Subcutaneous abdominal adipose tissue (tissue), 5 donors: ENCODE data around the gene LGALS1.

Experiments
- H3K27ac ChIP-seq: one replicate; pipeline ENCODE4 v1.7.0; 2013; ENCODE audit warnings: low read depth, mild to moderate bottlenecking, inconsistent platforms, low read length, moderate library complexity
- H3K27me3 ChIP-seq, 5 donors: one replicate each; pipeline ENCODE4 v1.7.0; 2013; ENCODE audit warnings: low read length in 5 of 5, inconsistent platforms in 1 of 5; ENCODE audit not compliant: control insufficient read depth in 5 of 5, insufficient read depth in 4 of 5
- H3K36me3 ChIP-seq, 5 donors: one replicate each; pipeline ENCODE4 v1.7.0; 2013; ENCODE audit warnings: low read length in 5 of 5; ENCODE audit not compliant: control insufficient read depth in 5 of 5, insufficient read depth in 5 of 5
- H3K4me1 ChIP-seq, 5 donors: one replicate each; pipeline ENCODE4 v1.7.0; 2013; ENCODE audit warnings: low read length in 5 of 5, mild to moderate bottlenecking in 3 of 5, moderate library complexity in 1 of 5; ENCODE audit not compliant: control insufficient read depth in 5 of 5, insufficient read depth in 5 of 5
- H3K4me3 ChIP-seq, 5 donors: one replicate each; pipeline ENCODE4 v1.7.0; 2013; ENCODE audit warnings: low read length in 5 of 5, low read depth in 1 of 5
- H3K9ac ChIP-seq, 5 donors: one replicate each; pipeline ENCODE4 v1.7.0; 2013; ENCODE audit warnings: low read length in 5 of 5, mild to moderate bottlenecking in 4 of 5, moderate library complexity in 3 of 5
- H3K9me3 ChIP-seq, 5 donors: one replicate each; pipeline ENCODE4 v1.7.0; 2013; ENCODE audit warnings: low read length in 5 of 5; ENCODE audit not compliant: control insufficient read depth in 5 of 5
- donor health status: healthy.
- donor health status: healthy.
- donor health status: healthy.
- donor health status: healthy.
- donor health status: healthy.

The LGALS1 gene

GRCh38 chr22:37660709-37661045 is 14.8 kb upstream of the LGALS1 start:
- H3K4me3 ChIP-seq, result peak overlapping the region in 1 of 5 donors; percentile 25
- H3K36me3 ChIP-seq, result peaks cover 0 to 5% (median 3%) of the 10 kb centered on the region in 5 donors
- peaks cover 7 to 71% (median 68%) of the 10 kb centered on the region in 5 donors for H3K4me1 ChIP-seq
- H3K9ac ChIP-seq, result peak overlapping the region in 2 of 5 donors; percentile 6 to 56
- peak overlapping the region; percentile 77 for H3K27ac ChIP-seq
- no peaks in the 10 kb centered on the region for H3K27me3 ChIP-seq
- H3K9me3 ChIP-seq, result no peaks in the 10 kb centered on the region

GRCh38 chr22:37661160-37661924 is 14.1 kb upstream of the LGALS1 start:
- Histone ChIP-seq H3K36me3 (peaks cover 0 to 12% (median 10%) of the 10 kb centered on the region in 5 donors), H3K27me3 (no peaks in the 10 kb centered on the region), H3K4me1 (peaks cover 7 to 72% (median 62%) of the 10 kb centered on the region in 5 donors), H3K4me3 (peak overlapping the region in 2 of 5 donors; percentile 18 to 25), H3K27ac (peak overlapping the region; percentile 77), H3K9me3 (no peaks in the 10 kb centered on the region), H3K9ac (peak overlapping the region in 3 of 5 donors; percentile 6 to 56 (median 25))

- H3K4me1 ChIP-seq, result peaks cover 7 to 72% (median 60%) of the 10 kb centered on the region in 5 donors
- peak overlapping the region; percentile 77 for H3K27ac ChIP-seq
- no peaks in the 10 kb centered on the region for H3K27me3 ChIP-seq
- no peaks in the 10 kb centered on the region for H3K9me3 ChIP-seq
- peak overlapping the region in 1 of 5 donors; percentile 21 for H3K9ac ChIP-seq
- H3K36me3 ChIP-seq, result peaks cover 0 to 16% (median 13%) of the 10 kb centered on the region in 5 donors
- no peak overlapping the region for H3K4me3 ChIP-seq
Observed at GRCh38 chr22:37662039-37662438, 13.4 kb upstream of the LGALS1 start.

GRCh38 chr22:37663521-37664140 is 11.8 kb upstream of the LGALS1 start:
- Histone ChIP-seq H3K9me3 (no peaks in the 10 kb centered on the region), H3K9ac (no peak overlapping the region), H3K27me3 (no peaks in the 10 kb centered on the region), H3K36me3 (peaks cover 0 to 16% (median 13%) of the 10 kb centered on the region in 5 donors), H3K27ac (peak overlapping the region; percentile 24), H3K4me3 (no peak overlapping the region), H3K4me1 (peaks cover 5 to 75% (median 57%) of the 10 kb centered on the region in 5 donors)

GRCh38 chr22:37664249-37665101 is 11.0 kb upstream of the LGALS1 start:
- no peaks in the 10 kb centered on the region for H3K9me3 ChIP-seq
- H3K27me3 ChIP-seq, result no peaks in the 10 kb centered on the region
- peaks cover 0 to 16% (median 13%) of the 10 kb centered on the region in 5 donors for H3K36me3 ChIP-seq
- peak overlapping the region in 2 of 5 donors; percentile 8 to 21 for H3K9ac ChIP-seq
- peak overlapping the region in 1 of 5 donors; percentile 11 for H3K4me3 ChIP-seq
- peak overlapping the region; percentile 67 for H3K27ac ChIP-seq
- H3K4me1 ChIP-seq, result peaks cover 3 to 70% (median 52%) of the 10 kb centered on the region in 5 donors

- H3K36me3 ChIP-seq, result peaks cover 0 to 16% (median 13%) of the 10 kb centered on the region in 5 donors
- H3K27me3 ChIP-seq, result no peaks in the 10 kb centered on the region
- H3K9ac ChIP-seq, result no peak overlapping the region
- H3K9me3 ChIP-seq, result no peaks in the 10 kb centered on the region
- H3K4me3 ChIP-seq, result no peak overlapping the region
- H3K27ac ChIP-seq, result peak overlapping the region; percentile 67
- H3K4me1 ChIP-seq, result peaks cover 3 to 60% (median 42%) of the 10 kb centered on the region in 5 donors
Observed at GRCh38 chr22:37665487-37665886, 9.9 kb upstream of the LGALS1 start.

GRCh38 chr22:37669586-37669985 is 5.8 kb upstream of the LGALS1 start:
- H3K4me3 ChIP-seq, result no peak overlapping the region
- peaks cover under 1 to 35% (median 20%) of the 10 kb centered on the region in 5 donors for H3K4me1 ChIP-seq
- H3K9me3 ChIP-seq, result no peaks in the 10 kb centered on the region
- H3K9ac ChIP-seq, result no peak overlapping the region
- no peaks in the 10 kb centered on the region for H3K27me3 ChIP-seq
- H3K36me3 ChIP-seq, result peaks cover 0 to 16% (median 13%) of the 10 kb centered on the region in 5 donors
- no peak overlapping the region for H3K27ac ChIP-seq

- H3K27me3 ChIP-seq, result no peaks in the 10 kb centered on the region
- H3K9me3 ChIP-seq, result no peaks in the 10 kb centered on the region
- H3K9ac ChIP-seq, result peak overlapping the region in 1 of 5 donors; percentile 32
- H3K36me3 ChIP-seq, result no peaks in the 10 kb centered on the region
- peaks cover 5 to 39% (median 34%) of the 10 kb centered on the region in 5 donors for H3K4me1 ChIP-seq
- H3K27ac ChIP-seq, result no peak overlapping the region
- no peak overlapping the region for H3K4me3 ChIP-seq
Observed at GRCh38 chr22:37672206-37672919, 3.1 kb upstream of the LGALS1 start.

GRCh38 chr22:37672920-37673455 is 2.4 kb upstream of the LGALS1 start:
- Histone ChIP-seq H3K4me3 (no peak overlapping the region), H3K27ac (no peak overlapping the region), H3K9me3 (no peaks in the 10 kb centered on the region), H3K4me1 (peaks cover 5 to 39% (median 37%) of the 10 kb centered on the region in 5 donors), H3K36me3 (peaks cover 0 to 3% (median 1%) of the 10 kb centered on the region in 5 donors), H3K9ac (peak overlapping the region in 1 of 5 donors; percentile 32), H3K27me3 (no peaks in the 10 kb centered on the region)
